Fibroblast of lung (primary cell): ENCODE measurements around the gene PEX11A. TPM values are rescaled to one million over a fixed set of nuclear protein-coding genes. Genes with fewer than 3 reads are reported as not detected.

ENCODE experiments used
- DNase-seq, 2 donors: peaks; one replicate each; pipeline versions ENCODE4 v3.0.0 to v3.0.0-alpha.2; 2010; ENCODE audit warnings: low read depth in 2 of 2
- H2AFZ ChIP-seq: 2 replicates; pipeline ENCODE4 v1.5.1; 2012; ENCODE audit warnings: low read length, control low read depth, inconsistent platforms
- H3K27ac ChIP-seq: 2 replicates; pipeline ENCODE4 v1.5.1; 2011; ENCODE audit warnings: low read length, control low read depth; ENCODE audit not compliant: insufficient read depth
- H3K27me3 ChIP-seq: 2 replicates; pipeline ENCODE4 v1.5.1; 2011; ENCODE audit warnings: mild to moderate bottlenecking, low read length; ENCODE audit not compliant: control insufficient read depth, insufficient read depth
- H3K36me3 ChIP-seq: 2 replicates; pipeline ENCODE4 v1.5.1; 2011; ENCODE audit warnings: low read length; ENCODE audit not compliant: control insufficient read depth, insufficient read depth
- H3K4me1 ChIP-seq: 2 replicates; pipeline ENCODE4 v1.5.1; 2011; ENCODE audit warnings: low read length; ENCODE audit not compliant: control insufficient read depth, insufficient read depth; ENCODE audit errors: extremely low read depth
- H3K4me2 ChIP-seq: 2 replicates; pipeline ENCODE4 v1.5.1; 2011; ENCODE audit warnings: low read length, control low read depth; ENCODE audit not compliant: insufficient read depth; ENCODE audit errors: extremely low read depth
- H3K4me3 ChIP-seq, 4 experiments: fragments of 200-600 bp in 1 of 4; sonication (generic) in 1 of 4; replicated peaks in 1 of 4; 2 replicates each; pipeline ENCODE4 v1.5.1; 2011 to 2016; ENCODE audit warnings: low read length in 4 of 4, low read depth in 3 of 4, mild to moderate bottlenecking in 3 of 4, control low read depth in 2 of 4, inconsistent platforms in 1 of 4, mixed read lengths in 1 of 4; ENCODE audit not compliant: insufficient read depth in 1 of 4; ENCODE audit errors: control extremely low read depth in 1 of 4
- H3K79me2 ChIP-seq: 2 replicates; pipeline ENCODE4 v1.5.1; 2012; ENCODE audit warnings: mild to moderate bottlenecking, low read length, inconsistent platforms; ENCODE audit not compliant: control insufficient read depth, insufficient read depth
- H3K9ac ChIP-seq: 2 replicates; pipeline ENCODE4 v1.5.1; 2011; ENCODE audit warnings: mild to moderate bottlenecking, low read length, control low read depth; ENCODE audit not compliant: insufficient read depth
- H3K9me3 ChIP-seq: 2 replicates; pipeline ENCODE4 v1.5.1; 2012; ENCODE audit warnings: low read depth, low read length; ENCODE audit not compliant: control insufficient read depth, insufficient read depth
- H4K20me1 ChIP-seq: 2 replicates; pipeline ENCODE4 v1.5.1; 2011; ENCODE audit warnings: low read length; ENCODE audit not compliant: control insufficient read depth, insufficient read depth; ENCODE audit errors: extremely low read depth
- EZH2 ChIP-seq: IDR thresholded peaks from 2 replicates; pipeline ENCODE4 v1.5.1; 2012; ENCODE audit warnings: low read length, control low read depth, mild to moderate bottlenecking; ENCODE audit errors: missing control alignments
- polyA plus RNA-seq, 2 donors: library from polyadenylated mRNA; depleted of rRNA in 1 of 2; stranded (reverse) in 1 of 2; unstranded in 1 of 2; fragments of >200 nt; gene quantifications; 2 replicates each; pipeline ENCODE4 v1.2.1, GENCODE V29; 2011 to 2012; ENCODE audit warnings: missing spikeins in 1 of 2
- total RNA-seq: library from RNA; depleted of rRNA; stranded (reverse); fragments of >200 nt; gene quantifications from 2 replicates; pipeline ENCODE4 v1.2.1, GENCODE V29; 2014
- TF ChIP-seq, protein P1 (sequence below), 2 donors: IDR thresholded peaks in 1 of 2; conservative IDR thresholded peaks in 1 of 2; 1 replicate in 1 of 2; 2 replicates in 1 of 2; pipeline ENCODE4 v1.5.1; 2011 to 2012; ENCODE audit warnings: low read length in 2 of 2, control low read depth in 1 of 2, inconsistent platforms in 1 of 2, low read depth in 1 of 2, mild to moderate bottlenecking in 1 of 2

PEX11A gene
- total and polyA plus RNA-seq, 2 donors (not counting 1 experiment from before 2014, with no cell fraction given) = 6.6 to 11.7 TPM

DNA sequence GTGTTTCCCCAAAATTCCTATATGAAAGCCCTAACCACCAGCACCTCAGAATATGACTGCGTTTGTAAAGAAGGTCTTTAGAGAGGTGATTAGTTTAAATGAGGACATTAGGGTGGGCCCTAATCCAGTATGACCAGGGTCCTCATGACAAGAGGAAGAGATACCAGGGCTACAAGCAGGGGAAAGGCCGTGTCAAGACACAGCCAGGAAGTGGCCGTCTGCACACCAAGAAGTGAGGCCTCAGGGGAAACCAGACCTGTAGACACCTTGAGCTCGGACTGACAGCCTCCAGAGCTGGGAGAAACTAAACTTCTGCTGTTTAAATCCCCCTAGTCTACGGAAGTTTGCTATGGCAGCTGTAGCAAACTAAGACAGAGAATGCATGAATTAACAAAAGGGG is 49.5 kb downstream of the PEX11A start:
- no peaks in the 10 kb centered on the region for H3K27me3 ChIP-seq

GRCh38 chr15:89640245-89640644 is 50.3 kb downstream of the PEX11A start:
- DNase-seq = no peak
- TF ChIP-seq, protein P1, sequence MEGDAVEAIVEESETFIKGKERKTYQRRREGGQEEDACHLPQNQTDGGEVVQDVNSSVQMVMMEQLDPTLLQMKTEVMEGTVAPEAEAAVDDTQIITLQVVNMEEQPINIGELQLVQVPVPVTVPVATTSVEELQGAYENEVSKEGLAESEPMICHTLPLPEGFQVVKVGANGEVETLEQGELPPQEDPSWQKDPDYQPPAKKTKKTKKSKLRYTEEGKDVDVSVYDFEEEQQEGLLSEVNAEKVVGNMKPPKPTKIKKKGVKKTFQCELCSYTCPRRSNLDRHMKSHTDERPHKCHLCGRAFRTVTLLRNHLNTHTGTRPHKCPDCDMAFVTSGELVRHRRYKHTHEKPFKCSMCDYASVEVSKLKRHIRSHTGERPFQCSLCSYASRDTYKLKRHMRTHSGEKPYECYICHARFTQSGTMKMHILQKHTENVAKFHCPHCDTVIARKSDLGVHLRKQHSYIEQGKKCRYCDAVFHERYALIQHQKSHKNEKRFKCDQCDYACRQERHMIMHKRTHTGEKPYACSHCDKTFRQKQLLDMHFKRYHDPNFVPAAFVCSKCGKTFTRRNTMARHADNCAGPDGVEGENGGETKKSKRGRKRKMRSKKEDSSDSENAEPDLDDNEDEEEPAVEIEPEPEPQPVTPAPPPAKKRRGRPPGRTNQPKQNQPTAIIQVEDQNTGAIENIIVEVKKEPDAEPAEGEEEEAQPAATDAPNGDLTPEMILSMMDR (conservative IDR thresholded peaks at IDR 0.05 in 1 of 2, IDR thresholded peaks at IDR 0.05 in 1 of 2; ENCODE audit: low read depth in 1 of 2, low read length in 2 of 2) = no peak
- Histone ChIP-seq H3K4me2 (no peak overlapping the region), H3K4me3 (no peak overlapping the region), H3K36me3 (peaks cover 7% of the 10 kb centered on the region), H3K9ac (no peak overlapping the region), H3K27me3 (no peaks in the 10 kb centered on the region), H3K9me3 (no peaks in the 10 kb centered on the region), H3K4me1 (no peaks in the 10 kb centered on the region), H4K20me1 (no peaks in the 10 kb centered on the region), H2AFZ (no peak overlapping the region), H3K79me2 (no peaks in the 10 kb centered on the region), H3K27ac (no peak overlapping the region)

More for the DNA sequence above, 49.5 kb downstream of the PEX11A start:
- no peaks in the 10 kb centered on the region for H3K9me3 ChIP-seq
- H3K27ac ChIP-seq = no peak overlapping the region
- H3K4me3 ChIP-seq = no peak overlapping the region
- H3K79me2 ChIP-seq = no peaks in the 10 kb centered on the region
- H4K20me1 ChIP-seq = no peaks in the 10 kb centered on the region
- TF ChIP-seq, protein P1 (conservative IDR thresholded peaks at IDR 0.05 in 1 of 2, IDR thresholded peaks at IDR 0.05 in 1 of 2; ENCODE audit: low read depth in 1 of 2, low read length in 2 of 2) = no peak
- TF ChIP-seq EZH2 = no peak
- no peak overlapping the region for H2AFZ ChIP-seq
- H3K36me3 ChIP-seq = peaks cover 7% of the 10 kb centered on the region
- H3K9ac ChIP-seq = no peak overlapping the region
- H3K4me1 ChIP-seq = no peaks in the 10 kb centered on the region
- no peak for DNase-seq
- no peak overlapping the region for H3K4me2 ChIP-seq

- Histone ChIP-seq H3K36me3 (peaks cover 34% of the 10 kb centered on the region), H3K4me1 (no peaks in the 10 kb centered on the region), H3K9ac (no peak overlapping the region), H2AFZ (no peak overlapping the region), H3K4me2 (no peak overlapping the region), H3K9me3 (no peaks in the 10 kb centered on the region), H3K4me3 (no peak overlapping the region), H3K27me3 (no peaks in the 10 kb centered on the region), H4K20me1 (no peaks in the 10 kb centered on the region), H3K27ac (no peak overlapping the region), H3K79me2 (no peaks in the 10 kb centered on the region)
- DNase-seq = no peak
- no peak for TF ChIP-seq EZH2
- TF ChIP-seq, protein P1 (conservative IDR thresholded peaks at IDR 0.05 in 1 of 2, IDR thresholded peaks at IDR 0.05 in 1 of 2; ENCODE audit: low read depth in 1 of 2, low read length in 2 of 2) = no peak
These were observed 57.0 kb downstream of the PEX11A start for GRCh38 chr15:89633585-89633984.
